HepG2 (cell line): Measurements from ENCODE around the gene MRPL38. TPM values are rescaled to one million over a fixed set of nuclear protein-coding genes. Genes with fewer than 3 reads are reported as not detected.

ENCODE experiments used
- CCAR2 ChIP-seq: fragments of 200-400 bp; formaldehyde crosslinking; optimal IDR thresholded peaks from 2 replicates; pipeline ENCODE3; 2018; ENCODE audit warnings: low read depth, mild to moderate bottlenecking, low read length, moderate library complexity
- CREB3 ChIP-seq: sonication (generic); formaldehyde crosslinking; IDR thresholded peaks from 2 replicates; pipeline ENCODE4 v1.5.0; 2020; ENCODE audit warnings: missing genetic modification reagents
- DNMT3B ChIP-seq: conservative IDR thresholded peaks from 2 replicates; pipeline ENCODE4 v1.6.1; 2016; ENCODE audit warnings: missing biosample characterization, control low read depth
- HDAC6 ChIP-seq: fragments of 200-600 bp; sonication (generic); IDR thresholded peaks from 2 replicates; pipeline ENCODE4 v1.7.0; 2017; ENCODE audit warnings: mild to moderate bottlenecking, antibody characterized with exemption, low read length, low read depth
- ISL2 ChIP-seq: sonication (generic); formaldehyde crosslinking; IDR thresholded peaks from 2 replicates; pipeline ENCODE4 v1.5.0; 2020; ENCODE audit warnings: missing genetic modification reagents
- NAIF1 ChIP-seq: sonication (generic); formaldehyde crosslinking; IDR thresholded peaks from 2 replicates; pipeline ENCODE4 v1.5.0; 2020; ENCODE audit warnings: mild to moderate bottlenecking, missing genetic modification reagents, borderline replicate concordance
- PITX1 ChIP-seq: sonication (generic); formaldehyde crosslinking; IDR thresholded peaks from 2 replicates; pipeline ENCODE4 v1.5.1; 2020; ENCODE audit warnings: mild to moderate bottlenecking, missing genetic modification reagents
- RFXAP ChIP-seq: sonication (generic); formaldehyde crosslinking; IDR thresholded peaks from 2 replicates; pipeline ENCODE4 v1.4.0; 2020; ENCODE audit warnings: missing genetic modification reagents, borderline replicate concordance
- SNAPC5 ChIP-seq: sonication (generic); formaldehyde crosslinking; IDR thresholded peaks from 2 replicates; pipeline ENCODE4 v1.8.1; 2023; ENCODE audit warnings: mild to moderate bottlenecking, missing genetic modification reagents, borderline replicate concordance
- TARDBP ChIP-seq: sonication (generic); formaldehyde crosslinking; IDR thresholded peaks from 2 replicates; pipeline ENCODE4 v1.8.0; 2022; ENCODE audit warnings: mild to moderate bottlenecking, missing genetic modification reagents
- UBTF ChIP-seq: sonication (generic); formaldehyde crosslinking; IDR thresholded peaks from 2 replicates; pipeline ENCODE4 v1.4.0; 2020; ENCODE audit warnings: mild to moderate bottlenecking, missing genetic modification reagents
- YEATS4 ChIP-seq: sonication (generic); formaldehyde crosslinking; IDR thresholded peaks from 2 replicates; pipeline ENCODE4 v1.4.0; 2020; ENCODE audit warnings: missing genetic modification reagents, borderline replicate concordance
- ZC3H13 ChIP-seq: sonication (generic); formaldehyde crosslinking; IDR thresholded peaks from 2 replicates; pipeline ENCODE4 v1.8.1; 2023; ENCODE audit warnings: mild to moderate bottlenecking, missing genetic modification reagents, moderate library complexity
- ZNF280B ChIP-seq: sonication (generic); formaldehyde crosslinking; IDR thresholded peaks from 2 replicates; pipeline ENCODE4 v1.5.0; 2020; ENCODE audit warnings: missing genetic modification reagents, mild to moderate bottlenecking, borderline replicate concordance
- polyA plus RNA-seq, 8 experiments: library from polyadenylated mRNA; depleted of rRNA in 3 of 8; stranded (reverse) in 7 of 8; unstranded in 1 of 8; fragments of >200 nt; fragmentation: Illumina TruSeq in 4 of 8; extraction: Trizol in 4 of 8; gene quantifications; 2 replicates each; pipeline versions ENCODE4 v1.2.1 to v1.2.3, GENCODE V29; 2011 to 2016; ENCODE audit warnings: low read depth in 4 of 8, missing spikeins in 1 of 8, mixed read lengths in 1 of 8; ENCODE audit not compliant: insufficient read depth in 1 of 8
- total RNA-seq, 5 experiments: library from RNA; depleted of rRNA; stranded (reverse); fragments of >200 nt; fragmentation: Illumina TruSeq; extraction: Trizol; gene quantifications; 2 replicates each; pipeline ENCODE4 v1.2.3, GENCODE V29; 2016; ENCODE audit warnings: low read depth in 1 of 5
- TF ChIP-seq, protein P1 (sequence below): sonication (generic); formaldehyde crosslinking; IDR thresholded peaks from 2 replicates; pipeline ENCODE4 v1.9.0; 2021; ENCODE audit warnings: missing genetic modification reagents, mild to moderate bottlenecking, borderline replicate concordance
- TF ChIP-seq, protein P2 (sequence below): sonication (generic); formaldehyde crosslinking; IDR thresholded peaks from 2 replicates; pipeline ENCODE4 v1.4.0; 2020; ENCODE audit warnings: low read depth, mild to moderate bottlenecking, missing genetic modification reagents
- TF ChIP-seq, protein P3 (sequence below): IDR thresholded peaks from 2 replicates; pipeline ENCODE4 v1.6.1; 2018; ENCODE audit warnings: missing genetic modification reagents, mild to moderate bottlenecking, missing compliant biosample characterization

Gene MRPL38
- total and polyA plus RNA-seq, 2 of the 13 experiments (the other 11 are each of a cell fraction or from before 2014, with no cell fraction given) = 83.7 to 125 TPM

DNA sequence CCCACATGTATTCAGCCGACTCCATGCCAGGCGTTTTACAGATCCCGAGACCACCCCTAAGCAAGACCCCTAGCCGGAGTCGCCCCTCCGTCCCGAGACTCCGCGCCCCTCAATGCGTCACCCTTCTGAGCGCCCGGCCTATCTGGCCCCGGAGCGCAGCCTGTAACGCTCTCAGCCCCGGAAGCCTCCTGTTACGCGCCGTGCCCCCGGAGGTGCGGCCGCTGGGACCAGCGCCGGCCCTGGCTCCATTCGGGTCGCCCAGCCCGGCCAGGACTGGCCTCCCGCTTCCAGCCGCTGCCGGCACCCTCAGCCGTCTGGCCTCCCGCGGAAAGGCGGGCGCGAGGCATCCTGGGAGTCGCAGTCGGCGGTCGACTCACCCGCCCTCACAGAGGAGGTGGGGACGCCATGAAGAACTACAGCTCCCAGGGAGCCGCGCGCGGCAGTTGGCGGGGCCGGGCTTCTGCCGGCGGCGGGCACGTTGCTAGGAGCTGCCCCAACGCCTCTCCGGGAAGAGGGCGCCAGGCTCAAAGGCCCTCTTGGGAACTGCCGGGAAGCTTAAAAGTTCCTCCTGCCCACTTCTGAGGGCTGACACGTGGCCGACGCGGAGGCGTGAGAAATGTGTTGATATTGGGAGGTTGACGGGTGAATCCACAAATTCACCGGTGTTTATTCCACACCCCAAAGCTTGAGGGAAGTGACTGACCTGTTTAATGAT, 36.2 kb upstream of the MRPL38 start, which contains the start of gene FBF1 (continued):
- TF ChIP-seq NAIF1 (CRISPR knock-in tag) = no peak
- peak; percentile 91 for TF ChIP-seq UBTF (CRISPR knock-in tag)
- TF ChIP-seq TARDBP (CRISPR knock-in tag) = peak; percentile 86
- no peak for TF ChIP-seq DNMT3B
- peak; percentile 87 for TF ChIP-seq ISL2 (CRISPR knock-in tag)
- TF ChIP-seq PITX1 (CRISPR knock-in tag) = peak; percentile 79
- peak; percentile 94 for TF ChIP-seq RFXAP (CRISPR knock-in tag)
- TF ChIP-seq ZC3H13 = peak; percentile 97
- TF ChIP-seq HDAC6 = no peak
- TF ChIP-seq, protein P1, sequence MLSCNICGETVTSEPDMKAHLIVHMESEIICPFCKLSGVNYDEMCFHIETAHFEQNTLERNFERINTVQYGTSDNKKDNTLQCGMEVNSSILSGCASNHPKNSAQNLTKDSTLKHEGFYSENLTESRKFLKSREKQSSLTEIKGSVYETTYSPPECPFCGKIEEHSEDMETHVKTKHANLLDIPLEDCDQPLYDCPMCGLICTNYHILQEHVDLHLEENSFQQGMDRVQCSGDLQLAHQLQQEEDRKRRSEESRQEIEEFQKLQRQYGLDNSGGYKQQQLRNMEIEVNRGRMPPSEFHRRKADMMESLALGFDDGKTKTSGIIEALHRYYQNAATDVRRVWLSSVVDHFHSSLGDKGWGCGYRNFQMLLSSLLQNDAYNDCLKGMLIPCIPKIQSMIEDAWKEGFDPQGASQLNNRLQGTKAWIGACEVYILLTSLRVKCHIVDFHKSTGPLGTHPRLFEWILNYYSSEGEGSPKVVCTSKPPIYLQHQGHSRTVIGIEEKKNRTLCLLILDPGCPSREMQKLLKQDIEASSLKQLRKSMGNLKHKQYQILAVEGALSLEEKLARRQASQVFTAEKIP (CRISPR knock-in tag) = 0 out of 2 replicates have a peak, but pooled peaks have one; percentile 24
- peak; percentile 58; the same call in 1 of the 2 replicates for TF ChIP-seq CREB3 (CRISPR knock-in tag)
- TF ChIP-seq CCAR2 = no peak
- TF ChIP-seq SNAPC5 = no peak; the same call in 1 of the 2 replicates
- TF ChIP-seq, protein P2, sequence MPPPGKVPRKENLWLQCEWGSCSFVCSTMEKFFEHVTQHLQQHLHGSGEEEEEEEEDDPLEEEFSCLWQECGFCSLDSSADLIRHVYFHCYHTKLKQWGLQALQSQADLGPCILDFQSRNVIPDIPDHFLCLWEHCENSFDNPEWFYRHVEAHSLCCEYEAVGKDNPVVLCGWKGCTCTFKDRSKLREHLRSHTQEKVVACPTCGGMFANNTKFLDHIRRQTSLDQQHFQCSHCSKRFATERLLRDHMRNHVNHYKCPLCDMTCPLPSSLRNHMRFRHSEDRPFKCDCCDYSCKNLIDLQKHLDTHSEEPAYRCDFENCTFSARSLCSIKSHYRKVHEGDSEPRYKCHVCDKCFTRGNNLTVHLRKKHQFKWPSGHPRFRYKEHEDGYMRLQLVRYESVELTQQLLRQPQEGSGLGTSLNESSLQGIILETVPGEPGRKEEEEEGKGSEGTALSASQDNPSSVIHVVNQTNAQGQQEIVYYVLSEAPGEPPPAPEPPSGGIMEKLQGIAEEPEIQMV (CRISPR knock-in tag) = peak; percentile 61
- peak; percentile 65; the same call in 1 of the 2 replicates for TF ChIP-seq YEATS4 (CRISPR knock-in tag)
- peak; percentile 84; the same call in 1 of the 2 replicates for TF ChIP-seq ZNF280B (CRISPR knock-in tag)
- TF ChIP-seq, protein P3, sequence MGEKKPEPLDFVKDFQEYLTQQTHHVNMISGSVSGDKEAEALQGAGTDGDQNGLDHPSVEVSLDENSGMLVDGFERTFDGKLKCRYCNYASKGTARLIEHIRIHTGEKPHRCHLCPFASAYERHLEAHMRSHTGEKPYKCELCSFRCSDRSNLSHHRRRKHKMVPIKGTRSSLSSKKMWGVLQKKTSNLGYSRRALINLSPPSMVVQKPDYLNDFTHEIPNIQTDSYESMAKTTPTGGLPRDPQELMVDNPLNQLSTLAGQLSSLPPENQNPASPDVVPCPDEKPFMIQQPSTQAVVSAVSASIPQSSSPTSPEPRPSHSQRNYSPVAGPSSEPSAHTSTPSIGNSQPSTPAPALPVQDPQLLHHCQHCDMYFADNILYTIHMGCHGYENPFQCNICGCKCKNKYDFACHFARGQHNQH = peak; percentile 97
